Endothelial cell of hepatic sinusoid (primary cell): ENCODE measurements around the gene TAF6.

Experiments used
- in situ Hi-C: cut with HindIII; loops from 2 replicates; pipeline ENCODE4 v1.10.0; 2017; ENCODE audit warnings: low sequenced_read_pairs

TAF6 gene

GRCh38 chr7:100075418-100075817, 43.7 kb downstream of the TAF6 start:
- in situ Hi-C loops, result loop anchor here (5.0 kb wide), 1 partner anchor 67 kb away; no protein-coding TSS in a partner anchor

GRCh38 chr7:100074841-100075240, 44.3 kb downstream of the TAF6 start:
- in situ Hi-C loops, result loop anchor here (5.0 kb wide), 1 partner anchor 67 kb away; no protein-coding TSS in a partner anchor

GRCh38 chr7:100072462-100072861, 46.7 kb downstream of the TAF6 start:
- in situ Hi-C loops, result no loop called here

GRCh38 chr7:100071018-100071723, 48.0 kb downstream of the TAF6 start:
- in situ Hi-C loops, result no loop called here

GRCh38 chr7:100069991-100070390, 49.2 kb downstream of the TAF6 start:
- in situ Hi-C loops, result no loop called here

GRCh38 chr7:100066953-100067352, 52.2 kb downstream of the TAF6 start:
- in situ Hi-C loops, result no loop called here

- in situ Hi-C loops, result no loop called here
These were observed 53.5 kb downstream of the TAF6 start for GRCh38 chr7:100065452-100066186.

GRCh38 chr7:100064162-100064561, 55.0 kb downstream of the TAF6 start:
- in situ Hi-C loops, result no loop called here

- in situ Hi-C loops, result no loop called here
These were observed 55.8 kb downstream of the TAF6 start for GRCh38 chr7:100063376-100063775.

- in situ Hi-C loops, result no loop called here
These were observed 57.5 kb downstream of the TAF6 start for GRCh38 chr7:100061518-100062193.

- in situ Hi-C loops, result no loop called here
These were observed 59.9 kb downstream of the TAF6 start for GRCh38 chr7:100059251-100059739.
